ENCODE results near the gene LY9. TPM values are rescaled to one million over a fixed set of nuclear protein-coding genes. Genes with fewer than 3 reads are reported as not detected.

The LY9 gene
- total and polyA plus RNA-seq, 4 donors = 0.21 to 1.5 (median 0.63) TPM

DNA sequence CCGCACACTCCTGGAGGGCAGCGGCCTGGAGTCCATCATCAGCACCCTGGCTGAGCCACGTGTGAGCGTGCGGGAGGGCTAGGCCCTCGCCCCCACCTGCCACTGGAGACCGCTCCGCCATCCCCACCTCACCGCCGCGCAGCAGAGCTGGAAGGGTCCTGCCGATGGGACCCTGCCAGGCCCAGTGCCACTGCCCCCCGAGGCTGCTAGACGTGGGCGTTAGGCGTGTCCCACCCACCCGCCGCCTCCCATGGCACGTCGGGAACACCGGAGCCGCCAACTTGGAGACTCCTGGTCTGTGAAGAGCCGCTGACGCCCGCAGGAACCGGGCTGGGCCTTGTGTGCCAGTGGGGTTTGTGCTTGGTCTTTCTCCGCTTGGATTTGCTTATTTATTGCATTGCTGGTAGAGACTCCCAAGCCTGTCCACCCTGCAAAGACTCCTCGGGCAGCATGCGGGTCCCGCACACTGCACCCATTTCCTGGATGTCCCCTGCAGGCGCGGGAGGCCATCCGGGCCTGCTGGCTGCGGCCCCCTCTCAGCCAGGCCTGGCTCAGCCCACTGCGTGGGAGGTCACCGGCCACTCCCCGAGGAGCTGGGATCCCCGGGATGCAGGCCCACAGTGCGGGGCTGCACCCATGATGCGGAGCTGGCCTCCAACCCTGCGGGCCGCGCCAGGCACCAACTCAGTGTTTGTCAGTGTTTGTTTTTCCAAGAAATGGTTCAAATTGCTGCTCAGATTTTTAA lies 6.0 kb downstream of the LY9 start:
- TF ChIP-seq RXRA (IDR thresholded peaks at IDR 0.05) (no peak), HNF4A (conservative IDR thresholded peaks at IDR 0.05) (no peak), TAF1 (conservative IDR thresholded peaks at IDR 0.05) (no peak), EGR1 (IDR thresholded peaks at IDR 0.05; ENCODE audit: low read depth in 2 of 2) (no peak), JUND (IDR thresholded peaks at IDR 0.05) (no peak), NR2F2 (IDR thresholded peaks at IDR 0.05) (no peak), YY1 (IDR thresholded peaks at IDR 0.05) (no peak), FOXA2 (IDR thresholded peaks at IDR 0.05) (no peak)
- TF ChIP-seq, protein P1, sequence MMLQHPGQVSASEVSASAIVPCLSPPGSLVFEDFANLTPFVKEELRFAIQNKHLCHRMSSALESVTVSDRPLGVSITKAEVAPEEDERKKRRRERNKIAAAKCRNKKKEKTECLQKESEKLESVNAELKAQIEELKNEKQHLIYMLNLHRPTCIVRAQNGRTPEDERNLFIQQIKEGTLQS (IDR thresholded peaks at IDR 0.05) = no peak
- TF ChIP-seq, protein P2, sequence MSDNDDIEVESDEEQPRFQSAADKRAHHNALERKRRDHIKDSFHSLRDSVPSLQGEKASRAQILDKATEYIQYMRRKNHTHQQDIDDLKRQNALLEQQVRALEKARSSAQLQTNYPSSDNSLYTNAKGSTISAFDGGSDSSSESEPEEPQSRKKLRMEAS (IDR thresholded peaks at IDR 0.05) = no peak
- TF ChIP-seq, protein P3, sequence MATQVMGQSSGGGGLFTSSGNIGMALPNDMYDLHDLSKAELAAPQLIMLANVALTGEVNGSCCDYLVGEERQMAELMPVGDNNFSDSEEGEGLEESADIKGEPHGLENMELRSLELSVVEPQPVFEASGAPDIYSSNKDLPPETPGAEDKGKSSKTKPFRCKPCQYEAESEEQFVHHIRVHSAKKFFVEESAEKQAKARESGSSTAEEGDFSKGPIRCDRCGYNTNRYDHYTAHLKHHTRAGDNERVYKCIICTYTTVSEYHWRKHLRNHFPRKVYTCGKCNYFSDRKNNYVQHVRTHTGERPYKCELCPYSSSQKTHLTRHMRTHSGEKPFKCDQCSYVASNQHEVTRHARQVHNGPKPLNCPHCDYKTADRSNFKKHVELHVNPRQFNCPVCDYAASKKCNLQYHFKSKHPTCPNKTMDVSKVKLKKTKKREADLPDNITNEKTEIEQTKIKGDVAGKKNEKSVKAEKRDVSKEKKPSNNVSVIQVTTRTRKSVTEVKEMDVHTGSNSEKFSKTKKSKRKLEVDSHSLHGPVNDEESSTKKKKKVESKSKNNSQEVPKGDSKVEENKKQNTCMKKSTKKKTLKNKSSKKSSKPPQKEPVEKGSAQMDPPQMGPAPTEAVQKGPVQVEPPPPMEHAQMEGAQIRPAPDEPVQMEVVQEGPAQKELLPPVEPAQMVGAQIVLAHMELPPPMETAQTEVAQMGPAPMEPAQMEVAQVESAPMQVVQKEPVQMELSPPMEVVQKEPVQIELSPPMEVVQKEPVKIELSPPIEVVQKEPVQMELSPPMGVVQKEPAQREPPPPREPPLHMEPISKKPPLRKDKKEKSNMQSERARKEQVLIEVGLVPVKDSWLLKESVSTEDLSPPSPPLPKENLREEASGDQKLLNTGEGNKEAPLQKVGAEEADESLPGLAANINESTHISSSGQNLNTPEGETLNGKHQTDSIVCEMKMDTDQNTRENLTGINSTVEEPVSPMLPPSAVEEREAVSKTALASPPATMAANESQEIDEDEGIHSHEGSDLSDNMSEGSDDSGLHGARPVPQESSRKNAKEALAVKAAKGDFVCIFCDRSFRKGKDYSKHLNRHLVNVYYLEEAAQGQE (IDR thresholded peaks at IDR 0.05) = no peak
- TF ChIP-seq, protein P4, sequence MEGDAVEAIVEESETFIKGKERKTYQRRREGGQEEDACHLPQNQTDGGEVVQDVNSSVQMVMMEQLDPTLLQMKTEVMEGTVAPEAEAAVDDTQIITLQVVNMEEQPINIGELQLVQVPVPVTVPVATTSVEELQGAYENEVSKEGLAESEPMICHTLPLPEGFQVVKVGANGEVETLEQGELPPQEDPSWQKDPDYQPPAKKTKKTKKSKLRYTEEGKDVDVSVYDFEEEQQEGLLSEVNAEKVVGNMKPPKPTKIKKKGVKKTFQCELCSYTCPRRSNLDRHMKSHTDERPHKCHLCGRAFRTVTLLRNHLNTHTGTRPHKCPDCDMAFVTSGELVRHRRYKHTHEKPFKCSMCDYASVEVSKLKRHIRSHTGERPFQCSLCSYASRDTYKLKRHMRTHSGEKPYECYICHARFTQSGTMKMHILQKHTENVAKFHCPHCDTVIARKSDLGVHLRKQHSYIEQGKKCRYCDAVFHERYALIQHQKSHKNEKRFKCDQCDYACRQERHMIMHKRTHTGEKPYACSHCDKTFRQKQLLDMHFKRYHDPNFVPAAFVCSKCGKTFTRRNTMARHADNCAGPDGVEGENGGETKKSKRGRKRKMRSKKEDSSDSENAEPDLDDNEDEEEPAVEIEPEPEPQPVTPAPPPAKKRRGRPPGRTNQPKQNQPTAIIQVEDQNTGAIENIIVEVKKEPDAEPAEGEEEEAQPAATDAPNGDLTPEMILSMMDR (IDR thresholded peaks at IDR 0.05; ENCODE audit: low read depth, low read length, missing input control) = no peak
- TF ChIP-seq, protein P5, sequence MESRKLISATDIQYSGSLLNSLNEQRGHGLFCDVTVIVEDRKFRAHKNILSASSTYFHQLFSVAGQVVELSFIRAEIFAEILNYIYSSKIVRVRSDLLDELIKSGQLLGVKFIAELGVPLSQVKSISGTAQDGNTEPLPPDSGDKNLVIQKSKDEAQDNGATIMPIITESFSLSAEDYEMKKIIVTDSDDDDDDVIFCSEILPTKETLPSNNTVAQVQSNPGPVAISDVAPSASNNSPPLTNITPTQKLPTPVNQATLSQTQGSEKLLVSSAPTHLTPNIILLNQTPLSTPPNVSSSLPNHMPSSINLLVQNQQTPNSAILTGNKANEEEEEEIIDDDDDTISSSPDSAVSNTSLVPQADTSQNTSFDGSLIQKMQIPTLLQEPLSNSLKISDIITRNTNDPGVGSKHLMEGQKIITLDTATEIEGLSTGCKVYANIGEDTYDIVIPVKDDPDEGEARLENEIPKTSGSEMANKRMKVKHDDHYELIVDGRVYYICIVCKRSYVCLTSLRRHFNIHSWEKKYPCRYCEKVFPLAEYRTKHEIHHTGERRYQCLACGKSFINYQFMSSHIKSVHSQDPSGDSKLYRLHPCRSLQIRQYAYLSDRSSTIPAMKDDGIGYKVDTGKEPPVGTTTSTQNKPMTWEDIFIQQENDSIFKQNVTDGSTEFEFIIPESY (IDR thresholded peaks at IDR 0.05) = no peak
- no peak for DNase-seq (ENCODE audit: low spot score)

DNA sequence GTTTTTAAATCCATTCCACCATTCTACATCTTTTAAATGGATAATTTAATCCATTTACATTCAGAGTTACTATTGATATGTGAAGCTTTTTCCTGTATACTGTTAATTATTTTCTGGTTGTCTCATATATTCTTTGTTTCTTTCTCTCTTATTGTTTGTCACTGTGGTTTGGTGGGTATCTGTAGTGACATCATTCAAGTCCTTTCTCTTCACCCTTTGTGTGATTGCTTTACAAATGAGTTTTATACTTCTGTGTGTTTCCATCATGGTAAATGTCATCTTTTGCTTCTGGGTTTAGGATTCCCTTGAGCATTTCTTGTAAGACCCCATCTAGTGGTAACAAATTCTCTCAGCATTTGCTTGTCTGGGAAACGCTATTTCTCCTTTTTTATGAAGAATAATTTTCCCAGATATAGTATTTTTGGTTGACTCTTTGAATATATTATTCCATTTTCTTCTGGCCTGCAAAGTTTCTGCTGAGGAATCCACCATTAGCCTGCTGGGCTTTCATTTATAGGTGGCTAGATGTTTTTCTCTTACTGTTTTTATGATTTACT lies 10.2 kb downstream of the LY9 start:
- Histone ChIP-seq H3K27me3 (ENCODE audit: control insufficient read depth in 4 of 4, insufficient read depth in 4 of 4, low read length in 3 of 4) (no peaks in the 10 kb centered on the region), H3K36me3 (ENCODE audit: control insufficient read depth in 4 of 4, insufficient read depth in 3 of 4, low read depth in 1 of 4, low read length in 3 of 4) (no peaks in the 10 kb centered on the region), H3K27ac (ENCODE audit: low read depth in 1 of 2, low read length in 2 of 2) (no peak overlapping the region), H3K9ac (ENCODE audit: low read depth in 1 of 2, low read length in 2 of 2) (no peak overlapping the region), H3K4me3 (ENCODE audit: low read depth in 1 of 3, low read length in 3 of 3) (no peak overlapping the region), H3K9me3 (ENCODE audit: control insufficient read depth in 4 of 4, low read length in 3 of 4) (peaks cover 0 to 2% (median 0%) of the 10 kb centered on the region in 4 donors), H3K4me1 (ENCODE audit: control insufficient read depth in 4 of 4, insufficient read depth in 4 of 4, low read length in 3 of 4) (no peaks in the 10 kb centered on the region)
- WGBS = 51% methylated on average over 1 of the region's 1 CpG
- no peak for DNase-seq (ENCODE audit: low spot score)
- TF ChIP-seq, protein P1 (IDR thresholded peaks at IDR 0.05) = no peak
- TF ChIP-seq YY1 (IDR thresholded peaks at IDR 0.05) = no peak
- no peak for TF ChIP-seq EGR1 (IDR thresholded peaks at IDR 0.05; ENCODE audit: low read depth in 2 of 2)
- no peak for TF ChIP-seq JUND (IDR thresholded peaks at IDR 0.05)
- TF ChIP-seq, protein P3 (IDR thresholded peaks at IDR 0.05) = no peak
- TF ChIP-seq FOXA1 (IDR thresholded peaks at IDR 0.05) = no peak
- TF ChIP-seq NR2F2 (IDR thresholded peaks at IDR 0.05) = no peak
- TF ChIP-seq TAF1 (conservative IDR thresholded peaks at IDR 0.05) = no peak
- TF ChIP-seq RXRA (IDR thresholded peaks at IDR 0.05) = no peak
- TF ChIP-seq, protein P5 (IDR thresholded peaks at IDR 0.05) = no peak
- TF ChIP-seq, protein P2 (IDR thresholded peaks at IDR 0.05) = no peak

More for the DNA sequence above, 6.0 kb downstream of the LY9 start:
- Histone ChIP-seq H3K9me3 (ENCODE audit: control insufficient read depth in 4 of 4, low read length in 3 of 4) (peaks cover 0 to 2% (median 0%) of the 10 kb centered on the region in 4 donors), H3K36me3 (ENCODE audit: control insufficient read depth in 4 of 4, insufficient read depth in 3 of 4, low read depth in 1 of 4, low read length in 3 of 4) (no peaks in the 10 kb centered on the region), H3K9ac (ENCODE audit: low read depth in 1 of 2, low read length in 2 of 2) (no peak overlapping the region), H3K4me3 (ENCODE audit: low read depth in 1 of 3, low read length in 3 of 3) (no peak overlapping the region), H3K27ac (ENCODE audit: low read depth in 1 of 2, low read length in 2 of 2) (no peak overlapping the region), H3K4me1 (ENCODE audit: control insufficient read depth in 4 of 4, insufficient read depth in 4 of 4, low read length in 3 of 4) (no peaks in the 10 kb centered on the region), H3K27me3 (ENCODE audit: control insufficient read depth in 4 of 4, insufficient read depth in 4 of 4, low read length in 3 of 4) (no peaks in the 10 kb centered on the region)
- WGBS = 96% methylated on average over 43 of the region's 43 CpGs
